SK-N-SH (cell line): ENCODE measurements around the gene ALDH18A1. TPM values are rescaled to one million over a fixed set of nuclear protein-coding genes. Genes with fewer than 3 reads are reported as not detected.

Experiments used
- CTCF ChIA-PET: fragments of 300-600, 350-600 bp; formaldehyde crosslinking; extraction: SDS; loops from one replicate; lab custom pipeline; 2021; lab: Yijun Ruan, JAX
- POLR2A ChIA-PET: fragments of 350-600 bp; sonication (Branson Sonifier 250); formaldehyde crosslinking; extraction: SDS; loops from one replicate; lab custom pipeline; 2020; ENCODE audit warnings: antibody characterized with exemption, inconsistent platforms; lab: Yijun Ruan, JAX
- DNase-seq: peaks from one replicate; pipeline ENCODE4 v3.0.0; 2012
- H2AFZ ChIP-seq: fragments of 200-600 bp; sonication (generic); 2 replicates; pipeline ENCODE4 v1.8.1; 2016; ENCODE audit warnings: antibody characterized with exemption, mild to moderate bottlenecking, low read depth
- H3F3A ChIP-seq: fragments of 200-600 bp; sonication (generic); replicated peaks from 2 replicates; pipeline ENCODE3; 2016; ENCODE audit warnings: antibody characterized with exemption, mild to moderate bottlenecking; ENCODE audit not compliant: insufficient read depth
- H3K27ac ChIP-seq, 2 experiments: fragments of 200-500 bp in 1 of 2; fragments of 200-600 bp in 1 of 2; sonication (Bioruptor generic) in 1 of 2; sonication (generic), shearing (Covaris generic) in 1 of 2; 2 replicates each; pipeline versions ENCODE4 v1.5.1 to v1.6.1; 2014 to 2016; ENCODE audit warnings: low read depth in 2 of 2, inconsistent platforms in 1 of 2, low read length in 1 of 2, mild to moderate bottlenecking in 1 of 2, mixed read lengths in 1 of 2
- H3K27me3 ChIP-seq: fragments of 200-600 bp; sonication (generic), shearing (Covaris generic); 2 replicates; pipeline ENCODE4 v1.6.1; 2016; ENCODE audit warnings: mixed run types; ENCODE audit not compliant: insufficient read depth
- H3K36me3 ChIP-seq, 2 experiments: fragments of 200-500 bp in 1 of 2; fragments of 200-600 bp in 1 of 2; sonication (Bioruptor generic) in 1 of 2; sonication (generic) in 1 of 2; replicated peaks in 1 of 2; 2 replicates each; pipeline versions ENCODE3 to v1.5.1; 2014 to 2016; ENCODE audit warnings: low read length in 1 of 2, mild to moderate bottlenecking in 1 of 2; ENCODE audit not compliant: insufficient read depth in 2 of 2, control insufficient read depth in 1 of 2
- H3K4me1 ChIP-seq, 2 experiments: fragments of 200-500 bp in 1 of 2; fragments of 200-600 bp in 1 of 2; sonication (Bioruptor generic) in 1 of 2; sonication (generic), shearing (Covaris generic) in 1 of 2; 2 replicates each; pipeline versions ENCODE4 v1.5.1 to v1.6.1; 2014 to 2016; ENCODE audit warnings: low read depth in 1 of 2, low read length in 1 of 2, mixed run types in 1 of 2; ENCODE audit not compliant: insufficient read depth in 2 of 2, control insufficient read depth in 1 of 2
- H3K4me2 ChIP-seq: fragments of 200-600 bp; sonication (generic), shearing (Covaris generic); 2 replicates; pipeline ENCODE4 v1.6.1; 2017; ENCODE audit warnings: mixed run types
- H3K4me3 ChIP-seq, 2 experiments: fragments of 200-500 bp in 1 of 2; fragments of 200-600 bp in 1 of 2; sonication (Bioruptor generic) in 1 of 2; sonication (generic), shearing (Covaris generic) in 1 of 2; 2 replicates each; pipeline versions ENCODE4 v1.5.1 to v1.8.1; 2014 to 2016; ENCODE audit warnings: low read depth in 2 of 2, inconsistent platforms in 1 of 2, low read length in 1 of 2, mild to moderate bottlenecking in 1 of 2, mixed read lengths in 1 of 2, moderate library complexity in 1 of 2
- H3K79me2 ChIP-seq: fragments of 200-600 bp; sonication (generic); 2 replicates; pipeline ENCODE4 v1.8.1; 2017; ENCODE audit warnings: mild to moderate bottlenecking; ENCODE audit not compliant: insufficient read depth
- H3K9ac ChIP-seq: fragments of 200-600 bp; sonication (generic); 2 replicates; pipeline ENCODE4 v1.6.1; 2017; ENCODE audit warnings: mixed run types
- H3K9me2 ChIP-seq: fragments of 200-600 bp; sonication (generic); 2 replicates; pipeline ENCODE4 v1.6.1; 2017; ENCODE audit warnings: mixed run types
- H3K9me3 ChIP-seq: fragments of 200-600 bp; sonication (generic); 2 replicates; pipeline ENCODE4 v1.6.1; 2017; ENCODE audit warnings: mixed run types, mild to moderate bottlenecking, moderate library complexity
- H4K20me1 ChIP-seq: fragments of 200-600 bp; sonication (generic); 2 replicates; pipeline ENCODE4 v1.6.1; 2017; ENCODE audit warnings: mild to moderate bottlenecking, mixed run types; ENCODE audit not compliant: insufficient read depth
- CHD2 ChIP-seq: fragments of 150-350 bp; IDR thresholded peaks from 2 replicates; pipeline ENCODE4 v1.6.1; 2018; ENCODE audit warnings: low read length; ENCODE audit not compliant: partially characterized antibody
- EP300 ChIP-seq, 2 experiments: IDR thresholded peaks; 2 replicates each; pipeline versions ENCODE4 v1.4.0 to v1.6.1; 2012; ENCODE audit warnings: borderline replicate concordance in 1 of 2, low read depth in 1 of 2, low read length in 1 of 2
- EZH2phosphoT487 ChIP-seq: fragments of 200-600 bp; sonication (generic); IDR thresholded peaks from 2 replicates; pipeline ENCODE4 v1.6.1; 2017; ENCODE audit warnings: low read depth, mixed run types, mild to moderate bottlenecking, antibody characterized with exemption, moderate library complexity, borderline replicate concordance
- FOSL2 ChIP-seq: IDR thresholded peaks from 2 replicates; pipeline ENCODE4 v1.4.0; 2012; ENCODE audit warnings: low read depth, mild to moderate bottlenecking, moderate library complexity, borderline replicate concordance
- GABPA ChIP-seq: IDR thresholded peaks from 2 replicates; pipeline ENCODE4 v1.4.0; 2012; ENCODE audit warnings: low read depth, mild to moderate bottlenecking
- IRF3 ChIP-seq: fragments of 150-350 bp; IDR thresholded peaks from 2 replicates; pipeline ENCODE4 v1.6.1; 2016; ENCODE audit warnings: mild to moderate bottlenecking, low read depth, low read length
- JUND ChIP-seq: IDR thresholded peaks from 2 replicates; pipeline ENCODE4 v1.4.0; 2012
- MEF2A ChIP-seq: IDR thresholded peaks from 2 replicates; pipeline ENCODE4 v1.4.0; 2012; ENCODE audit warnings: low read depth, borderline replicate concordance
- MXI1 ChIP-seq: IDR thresholded peaks from 2 replicates; pipeline ENCODE4 v1.6.1; 2012; ENCODE audit warnings: mild to moderate bottlenecking, low read depth, low read length, improper control_type of control experiment
- TAF1 ChIP-seq: IDR thresholded peaks from 2 replicates; pipeline ENCODE4 v1.6.1; 2012; ENCODE audit warnings: low read depth, mild to moderate bottlenecking, low read length, moderate library complexity, borderline replicate concordance
- TEAD4 ChIP-seq: IDR thresholded peaks from 2 replicates; pipeline ENCODE4 v1.4.0; 2012; ENCODE audit warnings: mild to moderate bottlenecking, borderline replicate concordance; ENCODE audit not compliant: insufficient read depth
- USF2 ChIP-seq: fragments of 150-350 bp; IDR thresholded peaks from 2 replicates; pipeline ENCODE4 v1.6.1; 2017; ENCODE audit warnings: antibody characterized with exemption, low read length, low read depth, borderline replicate concordance
- WGBS: methylation state at CpG from one replicate; pipeline ENCODE4 v1.1.6; 2017; ENCODE audit warnings: low lambda C conversion rate; 5-methylcytosine and 5-hydroxymethylcytosine counted together
- polyA plus RNA-seq, 3 experiments: library from polyadenylated mRNA; depleted of rRNA; stranded (reverse); fragments of >200 nt; gene quantifications; 2 replicates each; pipeline ENCODE4 v1.2.3, GENCODE V29; 2012
- TF ChIP-seq, protein P1 (sequence below): IDR thresholded peaks from 2 replicates; pipeline ENCODE4 v1.4.0; 2012; ENCODE audit warnings: low read depth, borderline replicate concordance
- TF ChIP-seq, protein P2 (sequence below): IDR thresholded peaks from 2 replicates; pipeline ENCODE4 v1.4.0; 2012; ENCODE audit warnings: low read depth

Gene ALDH18A1
- polyA plus RNA-seq, 1 of the 3 experiments (the other 2 are of a cell fraction): 59.5 TPM

GRCh38 chr10:95655571-95656290 is 780 bp downstream of the ALDH18A1 start:
- POLR2A ChIA-PET: no interaction called here

GRCh38 chr10:95653895-95654294 is 2.6 kb downstream of the ALDH18A1 start:
- no peaks in the 10 kb centered on the region for H3K9me2 ChIP-seq
- no peak overlapping the region for H3K4me3 ChIP-seq
- no peak overlapping the region for H3K4me2 ChIP-seq
- peaks cover 71% of the 10 kb centered on the region for H3K79me2 ChIP-seq
- no peak overlapping the region for H2AFZ ChIP-seq
- WGBS: 97% methylated on average over 5 of the region's 5 CpGs
- ChIA-PET POLR2A (no interaction called here), CTCF (no interaction called here)
- peaks cover 18 to 36% of the 10 kb centered on the region in 2 experiments for H3K36me3 ChIP-seq
- H3K27me3 ChIP-seq: no peaks in the 10 kb centered on the region
- TF ChIP-seq, protein P1, sequence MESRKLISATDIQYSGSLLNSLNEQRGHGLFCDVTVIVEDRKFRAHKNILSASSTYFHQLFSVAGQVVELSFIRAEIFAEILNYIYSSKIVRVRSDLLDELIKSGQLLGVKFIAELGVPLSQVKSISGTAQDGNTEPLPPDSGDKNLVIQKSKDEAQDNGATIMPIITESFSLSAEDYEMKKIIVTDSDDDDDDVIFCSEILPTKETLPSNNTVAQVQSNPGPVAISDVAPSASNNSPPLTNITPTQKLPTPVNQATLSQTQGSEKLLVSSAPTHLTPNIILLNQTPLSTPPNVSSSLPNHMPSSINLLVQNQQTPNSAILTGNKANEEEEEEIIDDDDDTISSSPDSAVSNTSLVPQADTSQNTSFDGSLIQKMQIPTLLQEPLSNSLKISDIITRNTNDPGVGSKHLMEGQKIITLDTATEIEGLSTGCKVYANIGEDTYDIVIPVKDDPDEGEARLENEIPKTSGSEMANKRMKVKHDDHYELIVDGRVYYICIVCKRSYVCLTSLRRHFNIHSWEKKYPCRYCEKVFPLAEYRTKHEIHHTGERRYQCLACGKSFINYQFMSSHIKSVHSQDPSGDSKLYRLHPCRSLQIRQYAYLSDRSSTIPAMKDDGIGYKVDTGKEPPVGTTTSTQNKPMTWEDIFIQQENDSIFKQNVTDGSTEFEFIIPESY: no peak
- TF ChIP-seq EP300 (IDR thresholded peaks at IDR 0.05; ENCODE audit: borderline replicate concordance in 1 of 2, low read depth in 1 of 2, low read length in 1 of 2) (no peak), FOSL2 (no peak), IRF3 (no peak), TEAD4 (no peak), TAF1 (no peak), MEF2A (no peak), CHD2 (no peak), USF2 (no peak), EZH2phosphoT487 (no peak), JUND (no peak), GABPA (no peak), MXI1 (no peak)
- TF ChIP-seq, protein P2, sequence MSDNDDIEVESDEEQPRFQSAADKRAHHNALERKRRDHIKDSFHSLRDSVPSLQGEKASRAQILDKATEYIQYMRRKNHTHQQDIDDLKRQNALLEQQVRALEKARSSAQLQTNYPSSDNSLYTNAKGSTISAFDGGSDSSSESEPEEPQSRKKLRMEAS: no peak
- no peak overlapping the region for H3K27ac ChIP-seq
- H3F3A ChIP-seq: no peaks in the 10 kb centered on the region
- H4K20me1 ChIP-seq: no peaks in the 10 kb centered on the region
- no peak for DNase-seq
- H3K9me3 ChIP-seq: no peaks in the 10 kb centered on the region
- H3K9ac ChIP-seq: no peak overlapping the region
- peaks cover 0 to 2% of the 10 kb centered on the region in 2 experiments; a peak in 2 of 4 replicates for H3K4me1 ChIP-seq

More at GRCh38 chr10:95655571-95656290, 780 bp downstream of the ALDH18A1 start:
- CTCF ChIA-PET: interaction anchor here (1.4 kb wide), 1 partner anchor 225 kb away, joined by 3 read pairs; no protein-coding TSS in a partner anchor
- peaks cover 0 to 2% of the 10 kb centered on the region in 2 experiments; a peak in 2 of 4 replicates for H3K4me1 ChIP-seq
- H3K36me3 ChIP-seq: peaks cover 12 to 23% of the 10 kb centered on the region in 2 experiments
- H3K27ac ChIP-seq: peak overlapping the region; percentile 12 to 47; a peak in 2 of 4 replicates
- 17% methylated on average over 13 of the region's 23 CpGs for WGBS
- H3F3A ChIP-seq: no peaks in the 10 kb centered on the region
- H3K9ac ChIP-seq: peak overlapping the region; percentile 75
- TF ChIP-seq, protein P2: 0 out of 2 replicates have a peak, but pooled peaks have one; percentile 17
- TF ChIP-seq MXI1: no peak
- H3K4me3 ChIP-seq: peak overlapping the region; percentile 72 to 83
- no peaks in the 10 kb centered on the region for H3K27me3 ChIP-seq
- H3K9me2 ChIP-seq: no peaks in the 10 kb centered on the region
- H3K9me3 ChIP-seq: no peaks in the 10 kb centered on the region
- H4K20me1 ChIP-seq: no peaks in the 10 kb centered on the region
- peak; percentile 17 for DNase-seq
- H2AFZ ChIP-seq: peak overlapping the region; percentile 74; the same call in 1 of the 2 replicates
- H3K4me2 ChIP-seq: peak overlapping the region; percentile 74
- peaks cover 56% of the 10 kb centered on the region for H3K79me2 ChIP-seq
